Transverse colon (tissue), 4 donors: ENCODE measurements around the gene PLBD2.

ENCODE experiments used
- CTCF ChIP-seq, 5 experiments: fragments of 200-600 bp in 3 of 5; fragments of 450-650 bp in 2 of 5; sonication (generic) in 3 of 5; IDR thresholded peaks; 1 replicate in 2 of 5; 2 replicates in 3 of 5; pipeline ENCODE4 v1.5.1; 2016 to 2017; ENCODE audit warnings: antibody characterized with exemption in 5 of 5, inconsistent platforms in 3 of 5, mild to moderate bottlenecking in 2 of 5, moderate library complexity in 1 of 5
- POLR2AphosphoS5 ChIP-seq, 3 donors: sonication (generic); formaldehyde crosslinking; IDR thresholded peaks; one replicate each; pipeline ENCODE4 v1.6.1; 2016; ENCODE audit warnings: antibody characterized with exemption in 3 of 3

- TF ChIP-seq POLR2AphosphoS5 (IDR thresholded peaks at IDR 0.05) (no peak), CTCF (IDR thresholded peaks at IDR 0.05) (no peak)
Observed at GRCh38 chr12:113378291-113378690, 19.9 kb downstream of the PLBD2 start.
